ENCODE data around the gene PLA2G6. TPM values are rescaled to one million over a fixed set of nuclear protein-coding genes. Genes with fewer than 3 reads are reported as not detected.
A peak's percentile ranks its signal among the peaks of the same experiment; 100 is the strongest.

PLA2G6 gene
- total and polyA plus RNA-seq, 2 of the 13 experiments (the other 11 are each of a cell fraction or from before 2014, with no cell fraction given) = 4.8 to 11.5 TPM

GRCh38 chr22:38228873-38229740 is 47.5 kb upstream of the PLA2G6 start (continued):
- TF ChIP-seq, protein P1, sequence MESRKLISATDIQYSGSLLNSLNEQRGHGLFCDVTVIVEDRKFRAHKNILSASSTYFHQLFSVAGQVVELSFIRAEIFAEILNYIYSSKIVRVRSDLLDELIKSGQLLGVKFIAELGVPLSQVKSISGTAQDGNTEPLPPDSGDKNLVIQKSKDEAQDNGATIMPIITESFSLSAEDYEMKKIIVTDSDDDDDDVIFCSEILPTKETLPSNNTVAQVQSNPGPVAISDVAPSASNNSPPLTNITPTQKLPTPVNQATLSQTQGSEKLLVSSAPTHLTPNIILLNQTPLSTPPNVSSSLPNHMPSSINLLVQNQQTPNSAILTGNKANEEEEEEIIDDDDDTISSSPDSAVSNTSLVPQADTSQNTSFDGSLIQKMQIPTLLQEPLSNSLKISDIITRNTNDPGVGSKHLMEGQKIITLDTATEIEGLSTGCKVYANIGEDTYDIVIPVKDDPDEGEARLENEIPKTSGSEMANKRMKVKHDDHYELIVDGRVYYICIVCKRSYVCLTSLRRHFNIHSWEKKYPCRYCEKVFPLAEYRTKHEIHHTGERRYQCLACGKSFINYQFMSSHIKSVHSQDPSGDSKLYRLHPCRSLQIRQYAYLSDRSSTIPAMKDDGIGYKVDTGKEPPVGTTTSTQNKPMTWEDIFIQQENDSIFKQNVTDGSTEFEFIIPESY (CRISPR knock-in tag; IDR thresholded peaks at IDR 0.05) = no peak
- TF ChIP-seq, protein P2, sequence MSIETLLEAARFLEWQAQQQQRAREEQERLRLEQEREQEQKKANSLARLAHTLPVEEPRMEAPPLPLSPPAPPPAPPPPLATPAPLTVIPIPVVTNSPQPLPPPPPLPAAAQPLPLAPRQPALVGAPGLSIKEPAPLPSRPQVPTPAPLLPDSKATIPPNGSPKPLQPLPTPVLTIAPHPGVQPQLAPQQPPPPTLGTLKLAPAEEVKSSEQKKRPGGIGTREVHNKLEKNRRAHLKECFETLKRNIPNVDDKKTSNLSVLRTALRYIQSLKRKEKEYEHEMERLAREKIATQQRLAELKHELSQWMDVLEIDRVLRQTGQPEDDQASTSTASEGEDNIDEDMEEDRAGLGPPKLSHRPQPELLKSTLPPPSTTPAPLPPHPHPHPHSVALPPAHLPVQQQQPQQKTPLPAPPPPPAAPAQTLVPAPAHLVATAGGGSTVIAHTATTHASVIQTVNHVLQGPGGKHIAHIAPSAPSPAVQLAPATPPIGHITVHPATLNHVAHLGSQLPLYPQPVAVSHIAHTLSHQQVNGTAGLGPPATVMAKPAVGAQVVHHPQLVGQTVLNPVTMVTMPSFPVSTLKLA (IDR thresholded peaks at IDR 0.05) = no peak
- TF ChIP-seq GFI1 (CRISPR knock-in tag; IDR thresholded peaks at IDR 0.05; ENCODE audit: borderline replicate concordance) (no peak), PHF20 (CRISPR knock-in tag; IDR thresholded peaks at IDR 0.05) (no peak), ZNF569 (CRISPR knock-in tag; IDR thresholded peaks at IDR 0.05; ENCODE audit: borderline replicate concordance) (no peak), HDAC2 (CRISPR knock-in tag; IDR thresholded peaks at IDR 0.05) (no peak), ARHGAP35 (CRISPR knock-in tag; IDR thresholded peaks at IDR 0.05; ENCODE audit: borderline replicate concordance) (no peak), JUND (CRISPR knock-in tag; IDR thresholded peaks at IDR 0.05) (no peak), FOSL2 (CRISPR knock-in tag; IDR thresholded peaks at IDR 0.05) (peak; percentile 82), ZNF484 (CRISPR knock-in tag; IDR thresholded peaks at IDR 0.05; ENCODE audit: borderline replicate concordance, low read depth) (no peak), ZNF318 (CRISPR knock-in tag; IDR thresholded peaks at IDR 0.05) (no peak), ZNF770 (CRISPR knock-in tag; IDR thresholded peaks at IDR 0.05) (no peak), PHF8 (CRISPR knock-in tag; IDR thresholded peaks at IDR 0.05) (no peak), ETV5 (CRISPR knock-in tag; IDR thresholded peaks at IDR 0.05; ENCODE audit: borderline replicate concordance) (peak; percentile 65; the same call in 1 of the 2 replicates)
